NOMO-1 (cell line): ENCODE data around the gene GPC3.

Experiments used
- DNase-seq, 2 experiments: peaks; one replicate each; lab custom pipeline; 2025; ENCODE audit not compliant: unreplicated experiment in 2 of 2; lab: John Stamatoyannopoulos, UW

The GPC3 gene

DNA sequence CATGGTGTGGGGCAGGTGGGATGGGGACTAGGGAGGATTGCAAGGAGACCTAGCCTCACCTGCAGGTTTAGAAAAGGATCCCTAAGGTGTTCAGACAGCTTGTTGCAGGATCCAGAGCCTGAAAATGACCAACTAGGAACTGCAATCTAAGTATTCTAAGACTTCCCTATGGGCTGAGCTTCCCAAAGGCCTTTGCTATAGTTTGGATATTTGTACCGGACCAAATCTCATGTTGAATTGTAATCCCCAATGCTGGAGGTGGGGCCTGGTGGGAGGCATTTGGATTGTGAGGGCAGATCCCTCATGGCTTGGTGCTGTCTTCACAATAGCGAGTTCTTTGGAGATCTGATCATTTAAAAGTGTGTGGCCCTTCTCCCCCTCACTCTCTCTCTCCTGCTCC lies 52.1 kb downstream of the GPC3 start:
- no peak for DNase-seq

DNA sequence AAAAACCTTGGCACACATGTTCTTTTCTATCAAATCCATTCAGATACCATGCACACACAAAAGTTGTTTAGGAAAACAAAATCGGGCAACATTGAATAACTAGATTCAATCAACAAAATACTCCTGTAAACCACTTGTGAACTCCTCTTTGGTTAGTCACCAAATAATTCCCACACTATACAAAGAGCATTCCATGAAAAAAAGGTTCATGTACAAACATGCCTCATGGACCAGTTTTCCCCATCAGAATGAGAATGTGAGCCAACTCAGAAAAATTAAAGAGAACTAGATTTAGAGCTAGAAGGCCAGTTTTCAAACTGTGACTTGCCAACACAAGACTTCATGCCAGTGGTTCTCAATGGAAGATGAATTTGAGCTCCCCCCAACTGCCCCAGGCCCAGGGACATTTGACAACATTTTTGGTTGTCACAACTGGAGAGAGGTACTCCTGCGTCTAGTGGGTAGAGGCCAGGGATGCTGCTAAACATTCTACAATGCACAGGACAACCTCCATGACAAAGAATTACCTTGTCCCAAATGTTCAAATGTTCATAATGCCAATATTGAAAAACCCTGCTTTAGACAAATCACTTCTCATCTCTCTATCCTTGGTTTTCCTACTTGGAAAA lies 55.4 kb downstream of the GPC3 start:
- DNase-seq: no peak

DNA sequence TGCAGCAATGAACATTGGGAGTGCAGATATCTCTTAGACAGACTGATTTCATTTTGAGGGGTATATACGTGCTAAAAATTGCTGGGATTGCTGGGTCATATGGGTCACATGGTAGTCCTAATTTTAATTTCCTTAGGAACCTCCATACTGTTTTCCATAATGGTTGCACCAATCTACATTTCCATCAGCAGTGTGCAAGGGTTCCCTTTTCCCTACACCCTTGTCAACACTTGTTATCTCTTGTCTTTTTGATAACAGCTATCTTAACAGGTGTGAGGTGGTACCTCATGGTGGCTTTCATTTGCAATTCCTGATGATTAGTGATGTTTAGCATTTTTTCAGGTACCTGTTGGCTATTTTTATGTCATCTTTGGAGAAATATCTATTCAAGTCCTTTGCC lies 57.0 kb downstream of the GPC3 start:
- no peak for DNase-seq

DNA sequence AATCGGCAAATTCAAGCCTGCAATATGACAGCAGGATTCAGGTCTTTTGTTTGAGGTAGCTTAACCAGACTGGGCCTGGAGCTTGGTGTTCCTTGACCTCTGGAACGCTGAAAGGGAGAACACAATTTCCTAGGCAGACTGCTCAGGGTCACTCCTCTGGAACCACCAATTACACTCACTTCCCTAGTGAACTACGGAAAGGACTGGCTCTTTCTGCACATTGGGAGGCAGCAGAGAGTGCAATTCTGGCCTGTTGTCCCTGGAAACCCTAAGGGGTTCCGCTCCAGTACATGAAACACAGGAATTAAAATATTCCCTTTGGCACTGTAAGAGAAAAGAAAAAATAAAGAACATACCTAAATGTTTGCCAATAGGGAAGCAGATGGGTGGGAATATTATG lies 58.6 kb downstream of the GPC3 start:
- no peak for DNase-seq

DNA sequence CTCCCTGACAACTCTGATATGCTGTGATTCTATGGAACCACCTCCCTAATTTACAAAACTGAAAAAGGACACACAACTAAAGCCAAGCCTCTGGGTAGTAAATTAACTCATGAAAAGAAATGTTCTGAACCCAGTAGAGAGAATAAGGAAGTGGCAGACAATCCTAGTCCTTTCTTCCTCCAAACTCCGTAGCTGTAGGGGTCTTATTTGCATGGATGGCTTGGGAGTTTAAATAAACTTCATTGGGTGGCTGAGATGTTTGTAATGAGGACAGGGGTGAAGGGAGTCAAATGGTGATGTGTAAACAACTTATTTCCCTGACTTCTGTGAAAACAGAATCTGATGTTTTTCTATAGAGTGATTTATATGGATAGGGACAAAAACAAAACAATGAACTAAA lies 59.3 kb downstream of the GPC3 start:
- DNase-seq: no peak

DNA sequence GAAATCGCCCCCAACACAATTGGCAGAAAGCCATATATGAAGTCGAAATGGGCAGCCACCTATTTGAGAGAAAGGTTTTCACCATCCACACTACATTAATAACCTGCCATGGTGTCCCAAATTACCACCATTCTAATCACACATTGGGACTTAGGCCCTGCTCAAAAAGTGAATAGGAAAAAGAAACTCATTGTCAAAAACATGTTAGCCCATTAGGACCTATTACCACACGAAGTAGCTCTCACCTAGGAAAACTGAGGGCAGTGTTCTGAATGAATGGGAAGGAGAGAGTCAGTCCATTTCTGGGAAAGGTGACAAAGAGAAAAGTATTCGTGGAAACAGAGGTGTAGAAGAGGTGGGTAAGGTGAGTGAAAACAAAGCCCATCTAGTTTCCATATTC lies 60.8 kb downstream of the GPC3 start:
- DNase-seq: no peak

DNA sequence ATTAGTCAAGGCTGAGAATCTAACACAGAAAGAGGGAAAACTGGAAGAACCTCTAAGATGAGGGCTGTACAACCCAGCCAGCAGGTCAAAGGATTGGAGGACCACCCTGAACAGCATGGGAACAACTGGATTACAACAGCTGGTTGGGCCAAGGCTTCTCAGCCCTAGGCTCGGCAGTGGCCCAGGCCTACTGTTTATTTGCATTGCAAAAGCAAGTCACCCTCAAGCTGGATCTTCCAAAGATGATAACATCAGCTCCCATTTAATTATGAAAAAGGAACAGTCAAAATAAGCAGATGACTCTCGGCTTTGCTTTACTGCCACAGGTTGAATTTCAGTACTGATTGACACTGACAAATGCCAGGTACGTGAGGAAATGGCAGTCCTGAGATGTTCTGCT lies 61.8 kb downstream of the GPC3 start:
- DNase-seq: no peak

DNA sequence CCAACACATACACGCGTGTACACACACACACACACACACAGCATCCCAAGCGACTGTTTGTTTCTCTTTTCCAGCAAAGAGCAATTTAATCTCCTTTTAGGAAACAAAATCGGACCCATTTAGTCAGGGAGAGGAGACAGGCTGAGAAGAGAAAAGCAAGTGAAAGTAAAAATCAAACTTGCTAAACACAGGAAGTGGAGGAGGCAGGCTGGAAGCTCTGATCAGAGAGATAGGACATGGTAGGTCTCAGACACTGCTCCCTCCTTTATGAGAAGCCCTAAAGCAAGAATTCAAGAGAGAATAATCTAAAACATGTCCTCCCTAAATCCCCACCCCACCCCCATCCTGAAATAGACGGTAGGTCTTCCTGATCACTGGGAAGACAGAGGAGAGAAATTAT lies 62.3 kb downstream of the GPC3 start:
- DNase-seq: no peak

DNA sequence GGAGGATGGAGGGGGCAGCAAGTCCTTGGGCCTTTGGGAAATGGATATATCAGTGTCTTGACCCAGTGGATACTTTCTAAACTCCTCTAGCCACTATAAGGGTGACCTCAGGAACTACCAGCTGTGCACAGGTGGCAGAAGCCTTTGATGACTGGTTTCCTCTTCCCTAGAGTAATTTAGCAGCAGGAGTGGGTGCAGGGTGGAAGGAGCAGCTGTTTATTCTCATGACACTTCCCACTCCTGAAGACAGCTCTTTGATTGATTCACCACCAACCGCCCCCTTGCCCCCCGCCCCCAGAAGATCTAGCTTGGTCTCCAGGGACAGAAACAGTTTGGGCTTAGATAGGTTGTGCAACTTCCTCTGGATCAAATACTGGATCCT lies 63.0 kb downstream of the GPC3 start:
- no peak for DNase-seq

DNA sequence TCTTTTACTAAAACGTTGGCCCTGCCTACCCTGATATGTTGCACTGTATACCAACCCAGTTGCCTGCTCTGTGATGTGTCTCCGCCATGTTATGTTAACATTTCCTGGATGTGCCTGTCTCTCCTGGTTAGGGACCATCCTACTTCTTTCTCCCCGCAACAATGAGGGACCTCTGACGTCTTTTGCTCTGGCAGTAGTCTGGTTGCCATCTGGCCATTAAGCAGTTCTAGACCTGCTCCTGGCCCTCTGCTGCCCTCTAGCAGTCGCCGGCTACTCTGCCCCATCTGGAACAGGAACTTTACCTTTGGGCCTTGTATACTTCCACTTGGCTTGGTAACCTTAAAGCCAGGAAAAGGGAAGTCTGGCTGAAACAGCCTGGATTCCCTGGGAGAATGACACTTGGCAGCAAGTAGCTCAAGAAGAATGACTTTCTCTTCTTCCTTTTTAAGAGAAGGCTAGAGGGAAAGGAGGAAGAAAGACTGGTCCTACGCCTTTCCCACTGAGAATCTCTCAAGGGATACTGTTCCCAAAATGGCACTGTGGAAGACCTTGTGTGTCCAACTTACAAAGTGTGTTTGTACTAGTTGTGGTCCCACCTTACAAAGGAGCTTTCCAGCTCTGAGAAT lies 63.5 kb downstream of the GPC3 start:
- peak in 1 of 2 experiments; percentile 15 for DNase-seq

DNA sequence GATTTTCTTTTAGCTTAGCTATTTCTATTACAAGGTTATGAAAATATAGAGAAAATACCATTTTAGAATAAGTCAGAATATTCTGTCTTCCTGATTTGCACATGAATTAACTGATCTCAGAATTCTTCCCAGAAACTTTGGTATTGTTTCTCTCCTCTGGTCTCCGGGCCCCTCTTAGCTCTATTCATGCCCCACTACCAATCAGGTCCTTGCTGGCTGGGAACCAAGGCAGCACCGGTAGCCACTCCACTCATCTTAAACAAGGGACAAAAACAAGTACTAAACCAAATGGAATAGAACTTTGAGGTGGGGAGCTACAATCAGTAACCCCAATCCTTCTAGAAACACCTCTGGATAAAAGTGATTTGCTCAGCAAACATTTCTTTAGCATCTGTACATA lies 64.3 kb downstream of the GPC3 start:
- no peak for DNase-seq

DNA sequence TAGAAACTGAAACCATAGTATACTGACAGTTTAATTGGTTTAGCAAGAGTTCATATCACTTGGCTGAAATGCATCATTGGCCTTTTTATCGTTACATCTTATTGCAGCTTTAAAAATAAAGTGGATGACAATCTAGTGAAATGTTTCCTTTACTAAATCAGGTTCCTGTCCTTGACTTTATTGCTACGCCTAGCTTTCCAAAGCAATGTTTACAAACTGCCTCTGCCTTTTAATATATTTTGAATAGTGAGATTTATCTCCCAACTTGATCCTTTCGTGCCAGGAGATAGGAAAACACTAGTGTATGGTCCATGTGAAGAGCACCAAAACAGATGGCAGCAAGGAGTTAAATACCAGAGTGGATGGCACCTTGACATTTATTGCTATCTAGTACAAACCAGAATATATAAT lies 67.0 kb downstream of the GPC3 start:
- no peak for DNase-seq

DNA sequence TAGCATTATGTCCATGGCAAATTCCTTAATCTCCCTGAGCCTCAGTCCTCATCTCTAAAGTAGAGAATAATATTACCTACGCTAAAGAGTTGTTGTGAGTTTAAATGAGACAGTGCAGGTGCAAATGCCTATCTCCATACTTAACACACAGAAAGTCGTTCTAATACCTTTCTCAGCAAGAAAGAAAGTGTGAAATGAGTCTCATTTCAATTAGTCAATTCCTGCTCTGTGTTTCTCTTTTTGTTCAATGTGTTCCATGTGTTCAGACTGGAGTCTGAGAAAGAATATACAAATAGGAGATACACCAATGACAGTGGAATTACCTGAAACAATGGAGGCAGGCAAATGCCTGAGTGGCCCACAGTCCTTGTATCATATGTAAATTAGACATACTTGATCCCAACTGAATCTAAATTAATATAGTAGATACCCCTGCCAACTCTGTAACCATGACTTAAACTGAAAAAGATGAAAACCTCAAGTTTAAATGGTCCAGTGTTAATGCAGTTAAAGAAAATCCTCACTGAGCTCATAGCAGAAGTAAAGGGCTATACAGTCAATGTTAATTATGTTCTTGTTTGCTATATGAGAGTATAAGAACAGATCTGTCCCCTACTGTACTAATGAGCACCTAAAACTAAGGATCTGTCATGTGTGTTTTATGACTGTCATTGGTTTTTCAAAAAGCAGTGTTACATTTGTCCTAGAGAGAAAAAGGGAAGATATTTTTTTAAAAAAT lies 68.2 kb downstream of the GPC3 start:
- no peak for DNase-seq

DNA sequence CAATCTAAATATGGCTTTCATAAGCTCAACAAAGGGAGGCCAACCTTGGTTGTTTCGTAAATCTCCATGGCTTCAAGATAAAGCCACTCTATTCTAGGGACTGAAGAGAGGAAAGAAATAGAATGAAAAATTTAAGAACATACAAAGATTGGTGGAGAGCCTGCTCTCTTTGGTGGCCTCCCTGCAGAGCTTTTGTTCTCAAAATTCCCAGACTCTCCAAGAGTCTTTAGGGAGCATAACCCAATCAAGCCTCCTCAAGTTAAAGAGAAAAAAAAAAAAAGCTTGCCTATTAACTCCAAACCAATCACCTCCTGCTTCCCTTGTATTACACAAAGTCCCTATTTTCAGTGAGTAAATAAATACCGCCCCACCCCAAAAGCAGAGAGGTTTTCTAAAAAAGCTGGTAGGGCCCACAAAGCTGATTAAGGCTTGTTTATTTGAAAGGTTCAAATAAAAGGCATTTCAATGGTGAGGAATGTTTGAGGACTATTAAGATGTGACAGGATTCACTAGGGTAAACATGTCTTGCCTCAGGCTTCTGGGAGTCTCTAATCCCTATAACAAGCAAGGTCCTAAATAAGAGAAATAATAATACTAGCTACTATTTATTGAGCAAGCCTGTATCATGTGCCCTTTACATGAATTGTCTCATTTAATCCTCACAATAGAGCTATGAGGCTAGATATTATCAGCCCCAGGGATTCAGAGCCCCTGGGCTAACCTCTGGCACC lies 71.6 kb downstream of the GPC3 start:
- DNase-seq: no peak

DNA sequence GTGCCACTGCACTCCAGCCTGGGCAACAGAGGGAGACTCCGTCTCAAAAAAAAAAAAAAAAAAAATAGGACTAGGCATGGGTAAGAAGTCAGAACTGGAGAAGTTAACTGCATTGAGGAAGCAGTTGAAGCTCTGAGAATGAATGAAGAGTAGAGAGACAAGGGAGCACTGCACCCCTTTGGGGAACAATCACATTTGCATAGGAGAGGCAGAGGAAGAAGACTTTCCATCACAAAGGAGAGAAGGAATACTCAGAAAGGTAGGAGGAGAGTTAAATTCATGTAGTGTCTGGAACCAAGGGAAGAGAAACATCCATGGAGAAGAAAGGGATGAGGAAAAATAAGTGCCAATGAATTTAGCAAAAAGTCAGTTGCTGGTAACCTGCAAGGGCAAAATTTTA lies 72.4 kb downstream of the GPC3 start:
- DNase-seq: no peak

DNA sequence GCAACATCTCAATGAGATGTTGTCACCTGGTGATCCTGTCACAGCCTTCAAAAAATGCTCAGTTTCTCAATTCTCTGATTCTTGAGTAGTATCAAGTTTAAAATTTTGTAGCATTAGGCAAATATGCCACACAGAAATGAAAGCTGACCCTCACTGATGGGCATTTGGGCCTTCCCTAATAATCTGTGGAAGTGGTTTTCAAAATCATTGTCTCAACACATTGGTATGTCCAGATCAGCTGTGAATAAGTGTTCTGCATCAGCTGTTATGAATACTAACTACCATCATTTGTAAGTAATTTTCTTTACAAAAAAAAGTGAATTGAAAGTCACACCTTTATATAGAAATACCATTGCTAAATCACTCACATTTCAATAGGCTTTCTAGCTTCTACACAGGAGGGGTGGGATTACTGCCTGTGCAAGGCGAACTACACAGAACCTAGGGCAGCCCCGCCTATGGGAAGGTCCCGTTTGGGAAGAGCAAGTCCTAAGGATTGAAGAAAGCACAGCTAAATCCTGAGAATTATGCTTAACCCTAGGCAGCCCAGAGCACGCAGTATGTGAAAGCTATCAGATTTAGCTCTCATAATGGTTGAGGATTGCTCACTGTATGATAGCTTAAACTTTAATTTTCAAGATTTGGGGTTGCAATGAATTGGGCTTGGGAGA lies 73.4 kb downstream of the GPC3 start:
- DNase-seq: no peak

DNA sequence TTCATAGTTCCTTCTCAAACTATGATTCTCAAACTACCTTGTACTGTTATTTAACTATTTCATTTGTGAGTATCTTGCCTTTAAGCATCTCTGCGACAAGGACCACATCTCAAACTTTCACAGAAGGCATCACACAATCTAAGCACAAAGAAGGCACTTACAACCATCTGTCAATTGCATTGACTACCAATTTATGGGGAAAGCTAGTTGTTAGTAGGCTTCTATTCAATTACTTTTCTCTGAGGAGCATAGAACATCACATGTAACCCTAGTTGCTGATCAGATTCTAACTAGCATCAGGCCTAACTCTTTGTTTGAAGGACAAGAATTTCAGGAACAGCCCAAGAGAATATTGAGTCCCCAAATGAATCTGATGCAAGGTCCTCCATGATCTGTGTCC lies 74.9 kb downstream of the GPC3 start:
- DNase-seq: no peak

DNA sequence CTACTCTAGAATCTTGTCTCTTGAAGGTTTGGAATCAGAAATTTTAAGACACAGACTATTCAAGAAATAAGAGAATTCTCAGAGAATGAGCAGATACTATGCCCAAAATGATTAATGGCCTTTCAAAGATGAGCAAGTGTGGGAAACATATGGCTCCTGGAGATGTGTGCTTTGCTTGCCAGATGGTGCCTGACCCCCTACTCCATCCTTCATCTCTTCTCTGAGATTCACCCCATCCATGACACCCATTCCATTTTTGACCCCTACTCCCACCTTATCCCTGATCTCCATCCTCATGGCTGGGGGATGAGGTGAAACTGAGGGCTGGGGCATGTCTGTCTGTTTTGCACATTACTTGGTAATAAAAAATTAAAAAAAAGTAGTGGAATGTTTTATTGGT lies 75.5 kb downstream of the GPC3 start:
- DNase-seq: no peak

DNA sequence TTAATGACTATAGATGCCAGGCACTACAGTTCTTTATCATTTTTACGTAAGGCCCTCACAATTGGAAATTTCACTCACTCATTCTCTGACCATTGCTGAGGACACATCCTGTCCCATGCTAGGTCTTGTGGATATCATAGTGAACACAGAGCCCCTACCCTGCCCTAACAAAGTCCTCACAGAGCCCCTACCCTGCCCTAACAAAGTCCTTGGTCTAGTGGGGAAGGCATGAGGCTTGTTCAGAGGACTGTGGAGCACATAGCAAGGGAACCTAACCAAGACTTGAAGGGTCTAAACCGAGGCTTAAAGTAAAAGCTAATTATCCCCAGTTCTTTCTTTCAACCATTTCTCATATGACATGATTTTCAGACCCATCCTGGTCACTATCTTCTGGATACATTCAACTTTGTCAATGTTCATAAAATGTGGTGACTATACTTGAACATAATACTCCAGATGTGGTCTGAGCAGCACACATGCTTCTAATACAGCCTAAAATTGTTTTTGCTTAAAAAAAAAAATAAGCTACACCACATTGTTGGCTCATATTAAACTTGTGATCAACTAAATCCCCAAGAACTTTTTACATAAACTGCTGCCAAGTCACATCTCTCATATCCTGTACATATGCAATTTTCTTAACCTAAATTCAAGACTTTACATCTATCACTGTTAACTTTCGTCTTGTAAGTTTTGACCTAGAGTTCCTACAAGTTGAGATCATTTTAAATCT lies 77.0 kb downstream of the GPC3 start:
- DNase-seq: no peak

DNA sequence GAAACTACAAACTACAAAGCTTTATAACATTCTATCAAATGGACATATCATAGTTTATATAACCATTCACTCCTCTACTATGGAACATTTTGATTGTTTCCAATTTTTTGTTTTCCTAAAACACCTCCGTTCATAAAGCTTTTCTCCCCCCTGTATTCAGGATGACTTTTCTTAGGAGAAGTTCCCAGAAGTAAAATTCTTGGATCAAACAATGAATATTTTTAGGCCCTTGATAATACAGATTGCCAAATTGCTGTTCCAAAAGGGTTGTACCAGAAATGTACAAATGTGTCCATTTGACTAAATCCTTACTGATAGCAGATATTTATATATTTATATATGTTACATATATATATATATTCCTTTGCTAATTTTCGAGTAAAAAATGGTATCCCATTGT lies 77.8 kb downstream of the GPC3 start:
- no peak for DNase-seq

DNA sequence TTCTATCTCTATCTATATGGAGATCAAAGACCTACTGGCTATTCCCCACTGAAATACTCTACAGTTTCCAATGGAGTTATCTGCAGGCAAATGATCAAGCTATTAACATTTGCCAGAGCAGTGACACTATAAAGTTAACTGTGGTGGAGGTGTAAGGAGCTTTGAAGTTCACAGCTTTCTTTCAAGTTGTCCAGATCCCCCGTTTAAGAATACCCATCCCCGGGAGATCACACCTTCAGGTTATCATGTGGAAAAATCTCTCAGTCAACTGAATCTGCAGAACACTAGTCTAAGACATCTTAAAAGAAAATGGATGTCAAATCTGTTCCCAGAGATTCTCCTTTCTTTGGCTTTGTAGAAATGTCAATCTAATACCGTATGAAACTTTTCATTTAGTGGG lies 80.1 kb downstream of the GPC3 start:
- no peak for DNase-seq
